Activated CD4-positive, CD25-positive, alpha-beta regulatory T cell (primary cell): Measurements from ENCODE around the gene HMGB2.
A peak's percentile ranks its signal among the peaks of the same experiment; 100 is the strongest.

Experiments used
- DNase-seq, 4 experiments: peaks; one replicate each; lab custom pipeline; 2025; lab: John Stamatoyannopoulos, UW

HMGB2 gene

GRCh38 chr4:173334085-173334890 is at the start of gene HMGB2:
HMGB2 (minus strand) TSS chr4:173334358; CDS start chr4:173333649, 709 bp downstream.
- DNase-seq: peak; percentile 97 to 99 (median 99)

GRCh38 chr4:173382349-173382748 is 48.2 kb upstream of the HMGB2 start:
- no peak for DNase-seq

DNA sequence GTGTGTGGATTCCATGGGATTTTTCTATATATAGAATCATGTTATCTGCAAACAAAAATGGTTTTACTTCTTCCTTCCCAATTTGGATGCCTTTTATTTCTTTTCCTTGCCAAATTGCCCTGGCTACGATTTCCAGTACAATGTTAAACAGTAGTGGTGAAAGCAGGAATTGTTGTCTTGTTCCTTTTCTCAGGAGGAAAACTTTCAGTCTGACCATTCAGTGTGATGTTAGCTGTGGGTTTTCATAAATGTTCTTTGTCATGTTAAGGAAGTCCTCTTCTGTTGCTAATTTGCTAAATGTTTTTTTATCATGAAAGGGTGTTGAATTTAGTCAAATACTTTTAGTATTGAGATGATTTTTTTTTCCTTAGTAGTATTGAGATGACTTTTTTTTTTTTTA is 47.5 kb upstream of the HMGB2 start:
- no peak for DNase-seq

DNA sequence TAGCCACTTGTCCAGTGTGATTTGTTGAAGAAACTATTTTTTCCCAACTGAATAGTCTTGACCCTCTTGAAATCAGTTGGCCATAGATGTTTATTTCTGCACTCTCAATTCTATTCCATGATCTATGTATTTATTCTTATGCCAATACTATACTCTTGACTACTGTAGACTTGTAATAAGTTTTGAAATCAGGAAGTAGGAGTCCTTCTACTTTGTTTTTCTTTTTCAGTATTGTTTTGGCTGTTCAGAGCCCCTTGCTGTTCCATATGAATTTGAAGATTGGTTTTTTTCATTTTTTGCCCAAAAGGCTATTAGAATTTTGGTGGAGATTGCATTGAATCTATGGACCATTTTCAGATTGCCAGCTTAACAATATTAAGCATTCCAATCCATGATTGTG is 46.8 kb upstream of the HMGB2 start:
- no peak for DNase-seq

DNA sequence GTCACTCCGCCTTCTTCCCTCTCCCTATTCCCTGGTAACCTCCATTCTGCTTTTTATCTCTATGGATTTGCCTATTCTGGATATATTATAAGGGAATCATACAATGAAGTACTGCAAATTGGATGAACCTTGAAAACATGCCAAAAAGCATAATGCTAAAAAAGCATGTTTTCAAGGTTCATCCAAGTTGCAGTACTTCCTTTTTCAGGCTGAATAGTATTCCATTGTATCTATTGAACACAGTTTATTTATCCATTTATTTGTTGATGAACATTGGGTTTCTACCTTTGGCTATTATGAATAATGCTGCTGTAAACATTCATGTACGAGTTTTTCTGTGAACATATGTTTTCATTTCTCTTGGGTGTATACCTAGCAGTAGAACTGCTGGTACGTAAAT is 45.8 kb upstream of the HMGB2 start:
- no peak for DNase-seq

- no peak for DNase-seq
Measured at GRCh38 chr4:173374588-173374987, 40.4 kb upstream of the HMGB2 start.

DNA sequence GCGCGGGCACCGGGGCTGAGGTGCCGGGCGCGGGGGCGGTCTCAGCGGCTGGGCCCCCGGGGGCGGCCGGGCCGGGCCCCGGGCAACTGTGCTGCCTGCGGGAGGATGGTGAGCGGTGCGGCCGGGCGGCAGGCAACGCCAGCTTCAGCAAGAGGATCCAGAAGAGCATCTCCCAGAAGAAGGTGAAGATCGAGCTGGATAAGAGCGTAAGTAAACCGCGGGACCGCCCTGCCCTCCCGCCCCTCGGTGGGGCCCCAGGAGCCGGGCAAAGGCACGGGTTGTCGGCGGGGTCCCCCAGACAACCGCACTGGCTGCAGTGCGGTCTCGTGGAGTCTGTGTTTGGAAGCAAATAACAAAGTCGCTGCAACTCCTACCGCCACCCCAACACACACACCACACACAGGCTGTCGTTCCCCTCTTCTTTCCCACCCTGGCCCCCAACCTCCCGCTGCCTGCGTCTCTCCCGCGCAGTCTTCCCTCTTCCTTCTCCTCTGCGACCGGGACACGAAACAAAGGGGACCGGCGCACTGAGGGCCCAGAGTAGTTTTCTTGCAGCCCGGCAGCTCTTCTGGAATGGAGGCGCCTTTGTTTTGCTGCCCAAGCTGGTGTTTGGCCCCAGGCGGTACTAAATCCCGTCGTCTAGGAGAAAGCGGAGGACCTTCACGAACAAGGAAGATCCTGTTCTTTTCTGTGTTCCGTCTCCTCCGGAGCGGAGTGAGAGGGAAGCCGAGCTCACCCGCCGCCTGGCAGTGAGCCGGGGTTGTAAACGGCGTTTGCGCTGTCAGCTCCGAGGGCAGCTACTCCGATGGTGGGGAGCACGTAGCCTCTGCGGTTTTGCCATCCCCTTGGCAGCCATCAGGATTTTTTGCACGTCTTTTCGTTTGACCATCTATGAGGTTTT is 37.4 kb upstream of the HMGB2 start:
- peak in 1 of 4 experiments; percentile 24 for DNase-seq

DNA sequence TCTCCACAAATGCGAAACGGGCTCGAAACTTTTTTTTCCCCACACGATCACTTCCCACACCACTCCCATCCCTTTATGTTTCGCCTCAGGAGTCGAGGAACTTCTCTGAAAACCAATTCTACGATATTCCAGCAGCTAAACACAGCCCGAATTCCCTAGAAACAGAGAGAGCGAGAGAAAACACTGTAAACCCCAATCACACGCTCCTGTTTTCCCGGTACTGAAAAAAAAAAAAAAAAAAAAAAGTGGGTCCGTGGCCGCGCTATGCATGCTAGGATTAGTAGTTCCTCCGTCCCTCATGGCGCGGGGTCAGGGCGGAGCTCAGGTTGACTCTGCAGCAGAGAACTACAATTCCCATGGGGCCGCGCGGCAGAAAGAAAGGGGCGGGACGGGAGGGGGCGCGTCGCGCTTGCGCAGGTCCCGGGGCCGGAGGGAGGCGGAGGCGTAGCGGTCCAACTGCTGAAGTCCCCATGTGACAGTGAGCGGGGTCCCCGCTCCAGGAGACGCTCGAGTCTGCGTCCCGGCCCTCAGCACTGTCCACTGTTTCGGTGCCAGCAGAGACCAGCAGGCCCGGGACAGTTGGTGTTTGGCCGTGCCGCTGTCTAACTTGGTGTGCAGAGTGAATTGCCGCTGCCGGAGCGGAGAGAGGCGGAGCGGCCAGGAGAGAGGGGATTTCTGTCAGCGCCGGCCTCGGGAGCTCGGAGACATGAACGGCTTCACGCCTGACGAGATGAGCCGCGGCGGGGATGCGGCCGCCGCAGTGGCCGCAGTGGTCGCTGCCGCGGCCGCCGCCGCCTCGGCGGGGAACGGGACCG is 36.5 kb upstream of the HMGB2 start, which contains the start of gene SAP30:
Gene SAP30, plus strand, starts transcription at position 478 of the 815 bp plus-strand sequence. Its CDS starts 229 bp downstream, at position 707.
- peak; percentile 92 to 95 (median 93) for DNase-seq

- peak; percentile 27 to 53 (median 52) for DNase-seq
Measured at GRCh38 chr4:173370130-173370476, 35.9 kb upstream of the HMGB2 start.

DNA sequence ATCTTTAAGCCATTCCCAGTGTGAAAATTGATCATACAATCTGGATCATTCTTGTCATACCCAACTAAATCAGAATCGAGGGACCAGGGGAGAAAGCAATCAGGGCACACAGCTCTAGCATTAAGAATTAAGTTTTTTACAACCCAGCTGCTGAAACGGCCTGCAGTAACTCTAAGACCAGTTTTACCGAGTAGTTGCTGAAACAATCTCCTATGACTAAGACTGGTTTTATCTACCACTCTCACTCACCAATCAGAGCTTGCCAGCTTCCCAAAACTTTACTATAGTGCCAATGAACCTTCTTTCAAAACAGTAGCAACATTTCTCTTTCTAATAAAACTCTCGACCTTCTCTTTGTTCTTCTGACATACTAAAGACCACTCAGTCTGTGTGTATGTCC is 33.8 kb upstream of the HMGB2 start:
- DNase-seq: no peak

DNA sequence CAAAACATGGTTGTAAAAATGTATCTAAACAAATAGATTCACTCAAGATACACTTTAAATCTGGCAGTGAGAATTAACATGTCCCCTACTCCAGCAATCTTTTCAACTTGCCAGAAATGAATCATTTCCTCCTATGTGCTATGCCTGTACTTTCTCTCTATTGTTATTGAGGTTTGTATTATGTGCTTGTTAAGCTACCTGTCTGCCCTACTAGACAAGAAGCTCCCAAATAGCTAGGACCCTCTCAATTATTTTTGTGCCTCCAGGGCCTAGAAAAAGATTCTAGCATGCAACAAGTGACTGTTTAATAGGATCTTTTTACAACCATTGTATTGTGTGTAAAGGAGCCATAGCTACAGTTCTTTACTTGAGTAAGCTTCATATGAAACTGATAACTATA is 33.1 kb upstream of the HMGB2 start:
- no peak for DNase-seq

GRCh38 chr4:173365359-173365996 is 31.3 kb upstream of the HMGB2 start:
- no peak for DNase-seq

- DNase-seq: no peak
Measured at GRCh38 chr4:173362666-173363065, 28.5 kb upstream of the HMGB2 start.

GRCh38 chr4:173360587-173361221 is 26.5 kb upstream of the HMGB2 start:
- no peak for DNase-seq

DNA sequence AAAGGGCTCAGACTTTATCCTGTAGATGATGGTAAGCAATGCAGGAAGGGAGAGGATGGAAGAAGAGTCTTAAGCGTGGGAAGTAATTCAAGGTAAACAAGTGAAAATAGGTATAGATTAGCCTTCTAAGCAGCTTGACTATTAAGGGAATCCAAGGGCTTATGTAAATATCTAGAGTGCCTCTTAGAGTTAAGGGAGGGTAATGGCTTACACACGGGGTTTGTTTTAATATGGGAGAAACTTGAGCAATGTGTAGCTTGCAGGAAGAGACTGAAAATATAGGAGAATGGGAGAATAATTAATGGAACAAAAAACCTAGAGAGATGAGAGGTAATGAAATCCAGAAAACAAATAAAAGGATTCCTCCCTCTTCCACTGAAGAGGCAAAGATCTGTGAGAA is 23.8 kb upstream of the HMGB2 start:
- no peak for DNase-seq

DNA sequence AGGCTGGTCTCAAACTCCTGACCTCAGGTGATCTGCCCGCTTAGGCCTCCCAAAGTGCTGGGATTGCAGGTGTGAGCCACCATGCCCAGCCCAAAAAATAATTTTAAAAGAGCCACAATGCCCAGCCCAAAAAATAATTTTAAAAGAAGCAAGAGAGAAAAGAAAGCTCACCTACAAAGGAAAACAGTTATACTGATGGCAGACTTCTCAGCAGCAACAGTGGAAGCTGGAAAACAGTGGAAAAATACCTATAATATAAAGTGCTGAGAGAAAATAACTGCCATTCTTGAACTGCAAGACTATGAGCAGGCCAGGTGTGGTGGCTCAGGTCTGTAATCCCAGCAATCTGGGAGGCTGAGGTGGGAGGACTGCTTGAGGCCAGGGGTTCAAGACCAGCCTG is 13.3 kb upstream of the HMGB2 start:
- no peak for DNase-seq

GRCh38 chr4:173346074-173346473 is 11.9 kb upstream of the HMGB2 start:
- DNase-seq: no peak

GRCh38 chr4:173345648-173346047 is 11.5 kb upstream of the HMGB2 start:
- DNase-seq: no peak

GRCh38 chr4:173343832-173344397 is 9.8 kb upstream of the HMGB2 start:
- no peak for DNase-seq

- DNase-seq: no peak
Measured at GRCh38 chr4:173337463-173337862, 3.3 kb upstream of the HMGB2 start.
